Measurements from ENCODE around the gene PKD1.

DNA sequence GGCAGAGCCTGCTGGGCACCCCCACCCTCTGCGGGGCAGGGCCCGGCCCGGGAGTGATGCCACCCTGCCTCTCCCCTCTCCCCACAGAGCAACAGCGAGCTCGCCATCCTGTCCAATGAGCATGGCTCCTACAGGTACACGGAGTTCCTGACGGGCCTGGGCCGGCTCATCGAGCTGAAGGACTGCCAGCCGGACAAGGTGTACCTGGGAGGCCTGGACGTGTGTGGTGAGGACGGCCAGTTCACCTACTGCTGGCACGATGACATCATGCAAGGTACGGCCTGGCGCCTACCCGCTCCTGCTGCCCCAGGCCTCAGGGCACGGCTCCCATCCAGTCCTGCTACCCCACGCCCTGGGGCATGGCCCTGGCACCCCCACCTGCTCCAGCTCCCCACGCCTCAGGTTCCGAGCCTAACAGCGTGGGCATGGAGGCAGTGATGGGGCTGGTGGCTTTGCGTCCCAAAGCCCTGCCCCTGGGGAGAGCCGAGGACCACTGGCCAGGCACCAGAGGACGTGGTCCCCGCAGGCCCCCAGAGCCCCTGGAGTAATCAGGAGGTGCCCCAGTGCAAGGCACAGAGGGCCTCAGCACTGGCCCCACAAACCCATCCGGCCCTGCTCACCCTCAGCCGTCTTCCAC is 49.5 kb downstream of the PKD1 start:
- TF ChIP-seq, protein P1, sequence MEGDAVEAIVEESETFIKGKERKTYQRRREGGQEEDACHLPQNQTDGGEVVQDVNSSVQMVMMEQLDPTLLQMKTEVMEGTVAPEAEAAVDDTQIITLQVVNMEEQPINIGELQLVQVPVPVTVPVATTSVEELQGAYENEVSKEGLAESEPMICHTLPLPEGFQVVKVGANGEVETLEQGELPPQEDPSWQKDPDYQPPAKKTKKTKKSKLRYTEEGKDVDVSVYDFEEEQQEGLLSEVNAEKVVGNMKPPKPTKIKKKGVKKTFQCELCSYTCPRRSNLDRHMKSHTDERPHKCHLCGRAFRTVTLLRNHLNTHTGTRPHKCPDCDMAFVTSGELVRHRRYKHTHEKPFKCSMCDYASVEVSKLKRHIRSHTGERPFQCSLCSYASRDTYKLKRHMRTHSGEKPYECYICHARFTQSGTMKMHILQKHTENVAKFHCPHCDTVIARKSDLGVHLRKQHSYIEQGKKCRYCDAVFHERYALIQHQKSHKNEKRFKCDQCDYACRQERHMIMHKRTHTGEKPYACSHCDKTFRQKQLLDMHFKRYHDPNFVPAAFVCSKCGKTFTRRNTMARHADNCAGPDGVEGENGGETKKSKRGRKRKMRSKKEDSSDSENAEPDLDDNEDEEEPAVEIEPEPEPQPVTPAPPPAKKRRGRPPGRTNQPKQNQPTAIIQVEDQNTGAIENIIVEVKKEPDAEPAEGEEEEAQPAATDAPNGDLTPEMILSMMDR (conservative IDR thresholded peaks at IDR 0.05) = no peak
- TF ChIP-seq EZH2 (IDR thresholded peaks at IDR 0.05; ENCODE audit: low read depth) = no peak
